ENCODE results near the gene C11orf86.
A peak's percentile ranks its signal among the peaks of the same experiment; 100 is the strongest.

C11orf86 gene

GRCh38 chr11:67020949-67021348 lies 45.8 kb downstream of the C11orf86 start:
- DNase-seq (ENCODE audit: insufficient read length, low spot score) (no peak), FAIRE-seq (peak; percentile 55)
- TF ChIP-seq SPI1 (IDR thresholded peaks at IDR 0.05; ENCODE audit: low read depth, low read length) (no peak), PAX5 (IDR thresholded peaks at IDR 0.05; ENCODE audit: insufficient read depth, low read length, severe bottlenecking) (no peak), POU2F2 (IDR thresholded peaks at IDR 0.05; ENCODE audit: low read depth, low read length) (no peak), POLR2A (IDR thresholded peaks at IDR 0.05; ENCODE audit: low read depth, low read length) (no peak), POLR2AphosphoS5 (IDR thresholded peaks at IDR 0.05; ENCODE audit: low read depth, low read length) (no peak), TAF1 (IDR thresholded peaks at IDR 0.05; ENCODE audit: low read depth, low read length) (no peak)

- DNase-seq (ENCODE audit: insufficient read length, low spot score) (no peak), FAIRE-seq (peak; percentile 23)
- TF ChIP-seq SPI1 (IDR thresholded peaks at IDR 0.05; ENCODE audit: low read depth, low read length), result no peak
- no peak for TF ChIP-seq PAX5 (IDR thresholded peaks at IDR 0.05; ENCODE audit: insufficient read depth, low read length, severe bottlenecking)
- no peak for TF ChIP-seq POU2F2 (IDR thresholded peaks at IDR 0.05; ENCODE audit: low read depth, low read length)
- TF ChIP-seq TAF1 (IDR thresholded peaks at IDR 0.05; ENCODE audit: low read depth, low read length), result no peak
- no peak for TF ChIP-seq POLR2AphosphoS5 (IDR thresholded peaks at IDR 0.05; ENCODE audit: low read depth, low read length)
- no peak for TF ChIP-seq POLR2A (IDR thresholded peaks at IDR 0.05; ENCODE audit: low read depth, low read length)
Observed at GRCh38 chr11:67022341-67022933, 47.3 kb downstream of the C11orf86 start.

- DNase-seq (ENCODE audit: insufficient read length, low spot score), result peak; percentile 38
- no peak for TF ChIP-seq POLR2AphosphoS5 (IDR thresholded peaks at IDR 0.05; ENCODE audit: low read depth, low read length)
- TF ChIP-seq SPI1 (IDR thresholded peaks at IDR 0.05; ENCODE audit: low read depth, low read length), result no peak
- TF ChIP-seq POLR2A (IDR thresholded peaks at IDR 0.05; ENCODE audit: low read depth, low read length), result no peak
- no peak for TF ChIP-seq PAX5 (IDR thresholded peaks at IDR 0.05; ENCODE audit: insufficient read depth, low read length, severe bottlenecking)
- no peak for TF ChIP-seq TAF1 (IDR thresholded peaks at IDR 0.05; ENCODE audit: low read depth, low read length)
- TF ChIP-seq POU2F2 (IDR thresholded peaks at IDR 0.05; ENCODE audit: low read depth, low read length), result no peak
- FAIRE-seq, result peak; percentile 76
Observed at GRCh38 chr11:67022961-67023956, 48.2 kb downstream of the C11orf86 start, which contains the start of gene SYT12. SYT12 (plus strand) TSS chr11:67023134; CDS start chr11:67030145, 7,011 bp downstream.

GRCh38 chr11:67023957-67024353 lies 48.9 kb downstream of the C11orf86 start:
- FAIRE-seq, result no peak
- TF ChIP-seq TAF1 (IDR thresholded peaks at IDR 0.05; ENCODE audit: low read depth, low read length), result no peak
- no peak for TF ChIP-seq POLR2A (IDR thresholded peaks at IDR 0.05; ENCODE audit: low read depth, low read length)
- no peak for TF ChIP-seq SPI1 (IDR thresholded peaks at IDR 0.05; ENCODE audit: low read depth, low read length)
- no peak for TF ChIP-seq POLR2AphosphoS5 (IDR thresholded peaks at IDR 0.05; ENCODE audit: low read depth, low read length)
- no peak for TF ChIP-seq POU2F2 (IDR thresholded peaks at IDR 0.05; ENCODE audit: low read depth, low read length)
- TF ChIP-seq PAX5 (IDR thresholded peaks at IDR 0.05; ENCODE audit: insufficient read depth, low read length, severe bottlenecking), result no peak

GRCh38 chr11:67024410-67024809 lies 49.3 kb downstream of the C11orf86 start:
- no peak for TF ChIP-seq TAF1 (IDR thresholded peaks at IDR 0.05; ENCODE audit: low read depth, low read length)
- TF ChIP-seq POLR2AphosphoS5 (IDR thresholded peaks at IDR 0.05; ENCODE audit: low read depth, low read length), result no peak
- TF ChIP-seq POLR2A (IDR thresholded peaks at IDR 0.05; ENCODE audit: low read depth, low read length), result no peak
- no peak for TF ChIP-seq SPI1 (IDR thresholded peaks at IDR 0.05; ENCODE audit: low read depth, low read length)
- TF ChIP-seq POU2F2 (IDR thresholded peaks at IDR 0.05; ENCODE audit: low read depth, low read length), result no peak
- TF ChIP-seq PAX5 (IDR thresholded peaks at IDR 0.05; ENCODE audit: insufficient read depth, low read length, severe bottlenecking), result no peak
- FAIRE-seq, result peak; percentile 93
- no peak for DNase-seq (ENCODE audit: insufficient read length, low spot score)

More at GRCh38 chr11:67023957-67024353, 48.9 kb downstream of the C11orf86 start:
- DNase-seq (ENCODE audit: insufficient read length, low spot score), result no peak

- TF ChIP-seq POLR2A (IDR thresholded peaks at IDR 0.05; ENCODE audit: low read depth, low read length), result no peak
- TF ChIP-seq TAF1 (IDR thresholded peaks at IDR 0.05; ENCODE audit: low read depth, low read length), result no peak
- no peak for TF ChIP-seq POLR2AphosphoS5 (IDR thresholded peaks at IDR 0.05; ENCODE audit: low read depth, low read length)
- no peak for TF ChIP-seq PAX5 (IDR thresholded peaks at IDR 0.05; ENCODE audit: insufficient read depth, low read length, severe bottlenecking)
- no peak for TF ChIP-seq SPI1 (IDR thresholded peaks at IDR 0.05; ENCODE audit: low read depth, low read length)
- no peak for TF ChIP-seq POU2F2 (IDR thresholded peaks at IDR 0.05; ENCODE audit: low read depth, low read length)
- DNase-seq (ENCODE audit: insufficient read length, low spot score), result no peak
- peak; percentile 59 for FAIRE-seq
Observed at GRCh38 chr11:67024966-67025365, 49.9 kb downstream of the C11orf86 start.

- DNase-seq (ENCODE audit: insufficient read length, low spot score) (no peak), FAIRE-seq (no peak)
- TF ChIP-seq SPI1 (IDR thresholded peaks at IDR 0.05; ENCODE audit: low read depth, low read length) (no peak), TAF1 (IDR thresholded peaks at IDR 0.05; ENCODE audit: low read depth, low read length) (no peak), PAX5 (IDR thresholded peaks at IDR 0.05; ENCODE audit: insufficient read depth, low read length, severe bottlenecking) (no peak), POU2F2 (IDR thresholded peaks at IDR 0.05; ENCODE audit: low read depth, low read length) (no peak), POLR2AphosphoS5 (IDR thresholded peaks at IDR 0.05; ENCODE audit: low read depth, low read length) (no peak), POLR2A (IDR thresholded peaks at IDR 0.05; ENCODE audit: low read depth, low read length) (no peak)
Observed at GRCh38 chr11:67025750-67026149, 50.6 kb downstream of the C11orf86 start.

Measured in GM12891 (cell line).